ENCODE data around the gene CRB2.

The CRB2 gene

DNA sequence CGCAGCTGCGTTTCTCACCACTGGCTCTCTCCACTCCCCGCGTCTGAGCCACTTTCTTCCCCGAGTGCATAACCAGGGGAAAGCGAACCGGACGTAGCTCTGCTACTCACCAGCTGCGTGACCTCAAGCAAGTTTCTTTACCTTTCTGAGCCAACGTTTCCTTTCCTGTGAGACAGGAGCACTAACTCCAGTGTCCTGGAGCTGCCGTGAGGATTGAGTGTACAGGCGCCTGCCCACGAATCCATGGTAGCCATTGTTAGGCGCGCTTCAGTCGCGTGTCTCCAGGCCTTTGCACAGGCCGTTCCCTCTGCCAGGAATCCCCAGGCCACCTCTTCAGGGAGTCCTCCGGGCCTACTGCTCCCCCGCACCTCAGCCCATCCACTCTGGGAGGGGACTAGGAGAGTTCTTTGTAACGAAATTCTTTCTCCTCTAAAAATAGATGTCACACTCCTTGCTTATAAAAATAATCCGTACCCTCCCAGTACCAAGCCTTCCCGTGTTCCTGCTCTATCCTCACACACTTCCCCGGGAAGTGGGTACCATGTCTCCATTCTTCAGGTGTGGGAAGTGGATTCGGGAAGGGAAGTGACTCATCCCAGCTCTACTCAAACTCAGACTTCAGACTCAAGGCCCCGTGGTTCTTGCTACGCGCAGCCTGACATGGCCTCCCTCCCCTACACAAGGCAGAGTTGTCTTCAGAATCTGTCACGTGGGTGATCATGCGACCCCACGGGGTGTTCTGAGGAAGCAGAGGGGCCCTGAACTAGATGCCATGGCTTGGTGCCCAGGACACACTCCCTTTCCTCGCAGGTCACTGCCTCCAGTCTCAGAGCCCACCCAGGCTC is 16.1 kb upstream of the CRB2 start:
- no peak overlapping the region for H3K4me3 ChIP-seq (ENCODE audit: low read depth, low read length)
- no peak for DNase-seq (ENCODE audit: low read depth)
- TF ChIP-seq, protein P1, sequence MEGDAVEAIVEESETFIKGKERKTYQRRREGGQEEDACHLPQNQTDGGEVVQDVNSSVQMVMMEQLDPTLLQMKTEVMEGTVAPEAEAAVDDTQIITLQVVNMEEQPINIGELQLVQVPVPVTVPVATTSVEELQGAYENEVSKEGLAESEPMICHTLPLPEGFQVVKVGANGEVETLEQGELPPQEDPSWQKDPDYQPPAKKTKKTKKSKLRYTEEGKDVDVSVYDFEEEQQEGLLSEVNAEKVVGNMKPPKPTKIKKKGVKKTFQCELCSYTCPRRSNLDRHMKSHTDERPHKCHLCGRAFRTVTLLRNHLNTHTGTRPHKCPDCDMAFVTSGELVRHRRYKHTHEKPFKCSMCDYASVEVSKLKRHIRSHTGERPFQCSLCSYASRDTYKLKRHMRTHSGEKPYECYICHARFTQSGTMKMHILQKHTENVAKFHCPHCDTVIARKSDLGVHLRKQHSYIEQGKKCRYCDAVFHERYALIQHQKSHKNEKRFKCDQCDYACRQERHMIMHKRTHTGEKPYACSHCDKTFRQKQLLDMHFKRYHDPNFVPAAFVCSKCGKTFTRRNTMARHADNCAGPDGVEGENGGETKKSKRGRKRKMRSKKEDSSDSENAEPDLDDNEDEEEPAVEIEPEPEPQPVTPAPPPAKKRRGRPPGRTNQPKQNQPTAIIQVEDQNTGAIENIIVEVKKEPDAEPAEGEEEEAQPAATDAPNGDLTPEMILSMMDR (IDR thresholded peaks at IDR 0.05; ENCODE audit: low read depth, low read length, missing control alignments) = no peak
- in situ Hi-C loops (cut with HindIII; ENCODE audit: low sequenced_read_pairs) = no loop called here

DNA sequence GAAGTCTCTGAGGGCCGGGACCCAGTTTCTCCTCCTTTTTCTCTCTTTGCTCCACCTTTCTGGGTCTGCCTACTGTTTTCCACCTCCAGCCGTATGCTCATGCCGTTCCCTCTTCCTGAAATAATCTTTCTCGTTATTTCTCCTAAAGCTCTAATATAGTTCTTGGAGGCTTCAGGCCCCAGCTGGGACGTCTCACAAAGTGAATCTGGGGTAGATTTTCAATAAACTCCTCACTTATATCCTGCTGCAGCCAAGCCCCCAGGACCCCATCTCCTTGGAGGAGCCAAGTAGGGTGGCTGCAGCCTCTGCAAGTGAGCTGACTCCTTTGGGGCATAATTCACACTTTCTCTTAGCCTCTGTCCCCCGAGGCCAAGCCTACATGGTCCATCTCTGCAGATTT is 14.2 kb upstream of the CRB2 start:
- H3K4me3 ChIP-seq (ENCODE audit: low read depth, low read length) = no peak overlapping the region
- in situ Hi-C loops (cut with HindIII; ENCODE audit: low sequenced_read_pairs) = no loop called here

DNA sequence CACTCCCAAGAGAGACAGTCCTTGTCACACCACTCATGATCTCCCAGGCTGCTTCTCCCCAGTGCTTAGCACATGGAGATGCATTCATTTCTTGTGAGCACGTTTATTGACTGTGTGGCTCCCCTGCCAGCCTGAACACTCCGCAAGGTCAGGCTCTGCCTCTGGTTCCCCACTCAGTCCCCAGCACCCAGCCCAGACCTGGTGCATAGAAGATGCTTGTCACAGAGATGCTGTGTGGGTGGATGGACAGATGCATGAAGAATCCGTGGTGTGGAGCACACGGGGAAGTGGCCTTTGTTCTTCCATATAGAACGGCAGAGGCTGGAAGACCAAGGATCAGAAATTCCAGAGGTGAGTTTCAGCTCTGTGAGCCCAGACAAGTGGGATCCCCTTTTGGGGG is 13.8 kb upstream of the CRB2 start:
- no peak for DNase-seq (ENCODE audit: low read depth)
- H3K4me3 ChIP-seq (ENCODE audit: low read depth, low read length) = no peak overlapping the region
- TF ChIP-seq, protein P1 (IDR thresholded peaks at IDR 0.05; ENCODE audit: low read depth, low read length, missing control alignments) = no peak
- in situ Hi-C loops (cut with HindIII; ENCODE audit: low sequenced_read_pairs) = no loop called here

More for the DNA sequence above, 14.2 kb upstream of the CRB2 start:
- TF ChIP-seq, protein P1 (IDR thresholded peaks at IDR 0.05; ENCODE audit: low read depth, low read length, missing control alignments) = no peak
- no peak for DNase-seq (ENCODE audit: low read depth)

DNA sequence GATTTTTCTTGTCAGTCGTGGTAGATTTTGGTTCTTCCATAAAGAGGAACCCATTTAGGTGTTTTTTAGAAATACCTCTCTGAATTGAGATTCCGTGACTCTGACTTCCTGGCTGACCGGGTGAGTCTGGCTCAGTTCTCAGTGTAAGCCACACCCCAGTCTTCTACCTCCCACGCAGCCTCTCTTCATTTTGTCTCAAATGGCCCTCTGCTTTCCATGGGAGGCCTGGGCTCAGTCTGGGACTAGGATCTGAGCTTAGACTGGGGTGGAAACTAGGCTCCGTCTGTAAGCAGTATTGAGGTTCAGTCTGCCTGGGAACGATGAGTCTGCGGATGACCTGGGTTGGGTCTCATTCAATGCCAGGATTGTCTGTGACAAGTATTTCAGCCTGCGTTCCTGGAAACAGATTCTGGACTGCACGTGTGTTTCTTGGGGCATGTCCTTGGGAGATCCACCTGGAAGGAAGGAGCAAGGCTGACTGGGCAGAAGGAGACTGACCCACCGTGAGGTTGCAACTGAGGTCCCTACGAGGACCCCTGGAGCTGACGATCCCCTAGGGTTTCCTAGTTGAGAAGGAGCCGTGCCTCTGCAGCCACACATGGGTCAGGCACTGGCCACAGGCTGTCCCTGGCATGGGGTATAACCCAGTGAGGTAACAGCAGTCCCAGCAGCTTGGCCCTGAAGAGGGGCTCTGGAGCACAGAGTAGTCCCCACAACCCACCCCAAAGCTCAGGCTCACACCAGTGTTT is 12.4 kb upstream of the CRB2 start:
- no peak overlapping the region for H3K4me3 ChIP-seq (ENCODE audit: low read depth, low read length)
- TF ChIP-seq, protein P1 (IDR thresholded peaks at IDR 0.05; ENCODE audit: low read depth, low read length, missing control alignments) = no peak
- no peak for DNase-seq (ENCODE audit: low read depth)
- in situ Hi-C loops (cut with HindIII; ENCODE audit: low sequenced_read_pairs) = no loop called here

GRCh38 chr9:123344192-123344949 is 11.6 kb upstream of the CRB2 start:
- in situ Hi-C loops (cut with HindIII; ENCODE audit: low sequenced_read_pairs) = no loop called here
- H3K4me3 ChIP-seq (ENCODE audit: low read depth, low read length) = no peak overlapping the region
- TF ChIP-seq, protein P1 (IDR thresholded peaks at IDR 0.05; ENCODE audit: low read depth, low read length, missing control alignments) = no peak
- no peak for DNase-seq (ENCODE audit: low read depth)

- H3K4me3 ChIP-seq (ENCODE audit: low read depth, low read length) = no peak overlapping the region
- in situ Hi-C loops (cut with HindIII; ENCODE audit: low sequenced_read_pairs) = no loop called here
- TF ChIP-seq, protein P1 (IDR thresholded peaks at IDR 0.05; ENCODE audit: low read depth, low read length, missing control alignments) = no peak
- no peak for DNase-seq (ENCODE audit: low read depth)
Measured at GRCh38 chr9:123345567-123345955, 10.4 kb upstream of the CRB2 start.
